ENCODE data around the gene CEACAM8. TPM values are rescaled to one million over a fixed set of nuclear protein-coding genes. Genes with fewer than 3 reads are reported as not detected.

The CEACAM8 gene
- total RNA-seq, 2 experiments from 2014 or later: not detected

GRCh38 chr19:42606660-42607351 is 12.1 kb upstream of the CEACAM8 start:
- peak; percentile 62 for DNase-seq
- peaks cover 18% of the 10 kb centered on the region for H3K27me3 Mint-ChIP-seq
- POLR2A ChIA-PET: interaction anchor here (0.6 kb wide), 1 partner anchor 20 kb away, joined by 3 read pairs; no protein-coding TSS in a partner anchor
- no peaks in the 10 kb centered on the region for H3K9me3 Mint-ChIP-seq
- H3K4me3 Mint-ChIP-seq: no peak overlapping the region
- no peaks in the 10 kb centered on the region for H3K4me1 Mint-ChIP-seq
- H3K27ac Mint-ChIP-seq: no peak overlapping the region
- no peaks in the 10 kb centered on the region for H3K36me3 Mint-ChIP-seq (ENCODE audit: low read depth)
- CTCF ChIA-PET: interaction anchor here (1.0 to 2.8 kb wide), 6 partner anchors 9 to 108 kb away, joined by 3 to 12 read pairs (median 4); no protein-coding TSS in a partner anchor

DNA sequence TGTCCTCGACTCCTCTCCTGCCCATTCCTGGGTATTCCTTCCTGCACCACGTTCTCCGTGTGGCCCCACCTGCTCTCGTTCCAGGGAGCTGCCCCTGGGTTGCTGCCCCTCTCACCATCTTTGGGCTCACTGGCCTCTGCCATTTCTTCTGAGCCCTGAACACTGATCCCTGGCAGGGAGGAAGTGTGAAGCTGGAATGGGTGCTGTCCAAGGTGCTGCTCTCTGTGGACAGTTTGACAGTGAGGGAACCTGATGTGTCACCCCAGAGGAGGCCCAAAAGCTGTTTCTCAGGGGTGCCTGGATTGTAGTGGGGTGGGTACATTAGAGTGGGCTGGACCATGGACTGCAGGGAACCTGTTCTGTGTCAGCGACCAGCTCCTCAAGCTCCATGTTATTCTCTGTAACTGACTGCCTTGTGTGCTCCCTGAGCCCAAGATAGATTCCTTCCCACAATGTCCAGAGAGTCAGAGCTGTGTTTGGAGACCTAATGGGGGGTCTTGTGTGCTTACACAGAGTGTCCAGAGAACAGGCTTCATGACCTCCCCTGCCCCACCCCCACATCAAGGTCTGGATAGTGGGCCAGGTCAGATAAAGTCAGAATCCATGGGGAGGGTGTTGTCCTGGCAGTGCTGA is 7.2 kb upstream of the CEACAM8 start:
- no peak overlapping the region for H3K4me3 Mint-ChIP-seq
- H3K4me1 Mint-ChIP-seq: no peaks in the 10 kb centered on the region
- H3K27me3 Mint-ChIP-seq: peaks cover 32% of the 10 kb centered on the region
- ChIA-PET POLR2A (interaction anchor here (1.6 kb wide), 1 partner anchor 27 kb away, joined by 3 read pairs; no protein-coding TSS in a partner anchor), CTCF (no interaction called here)
- no peaks in the 10 kb centered on the region for H3K9me3 Mint-ChIP-seq
- DNase-seq: peak; percentile 52
- no peak overlapping the region for H3K27ac Mint-ChIP-seq
- H3K36me3 Mint-ChIP-seq (ENCODE audit: low read depth): no peaks in the 10 kb centered on the region

DNA sequence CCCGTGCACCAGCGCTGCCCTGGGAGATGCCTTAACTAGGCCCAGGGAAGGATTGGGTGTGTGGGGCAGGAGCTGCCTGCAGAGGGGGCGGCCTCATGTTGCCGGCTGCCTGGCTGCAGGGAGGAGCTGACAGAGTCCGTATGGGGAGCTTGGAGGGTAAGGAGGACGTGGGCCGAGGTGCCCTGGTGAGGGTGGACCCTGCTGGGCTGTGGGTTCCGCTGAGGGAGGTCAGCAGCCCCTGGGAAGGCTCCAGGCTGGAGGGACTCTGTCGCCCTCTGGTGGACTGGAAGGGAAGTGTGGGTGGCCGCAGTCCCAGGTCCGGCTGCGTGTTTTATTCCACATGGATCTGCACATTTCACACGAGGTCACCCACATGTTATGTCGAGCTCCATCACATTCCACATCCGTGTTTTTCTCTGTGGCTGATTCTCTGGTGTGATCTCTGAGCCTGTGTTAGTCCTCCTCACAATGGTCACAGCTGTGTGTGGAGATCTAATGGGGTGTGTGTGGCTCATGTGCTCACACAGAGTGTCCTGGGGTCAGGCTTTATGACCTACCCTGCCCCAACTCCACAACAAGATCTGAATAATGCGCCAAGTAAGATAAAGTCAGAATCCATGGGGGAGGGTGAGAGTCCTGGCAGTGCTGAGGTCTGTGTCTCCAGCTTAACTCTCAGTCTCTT is 1.8 kb upstream of the CEACAM8 start:
- POLR2A ChIA-PET: no interaction called here
- peak; percentile 41 for DNase-seq
- H3K36me3 Mint-ChIP-seq (ENCODE audit: low read depth): no peaks in the 10 kb centered on the region
- CTCF ChIA-PET: interaction anchor here (0.6 to 3.2 kb wide), 15 partner anchors 10 to 770 kb away, joined by 3 to 20 read pairs (median 5); partner anchors contain the start of gene CEACAM1
- H3K4me3 Mint-ChIP-seq: no peak overlapping the region
- no peak overlapping the region for H3K27ac Mint-ChIP-seq
- H3K27me3 Mint-ChIP-seq: peaks cover 27% of the 10 kb centered on the region
- no peaks in the 10 kb centered on the region for H3K4me1 Mint-ChIP-seq
- H3K9me3 Mint-ChIP-seq: no peaks in the 10 kb centered on the region

- Mint-ChIP-seq H3K4me1 (no peaks in the 10 kb centered on the region), H3K4me3 (no peak overlapping the region), H3K9me3 (no peaks in the 10 kb centered on the region), H3K27ac (no peak overlapping the region), H3K36me3 (ENCODE audit: low read depth) (no peaks in the 10 kb centered on the region), H3K27me3 (peaks cover 30% of the 10 kb centered on the region)
- CTCF ChIA-PET: interaction anchor here (1.2 to 3.2 kb wide), 10 partner anchors 10 to 157 kb away, joined by 3 to 20 read pairs (median 7); partner anchors contain the start of gene CEACAM1
- DNase-seq: no peak
- POLR2A ChIA-PET: no interaction called here
Observed at GRCh38 chr19:42595550-42596172, 937 bp upstream of the CEACAM8 start.

- H3K27me3 Mint-ChIP-seq: peaks cover 26% of the 10 kb centered on the region
- no peak overlapping the region for H3K4me3 Mint-ChIP-seq
- ChIA-PET POLR2A (no interaction called here), CTCF (no interaction called here)
- no peak overlapping the region for H3K27ac Mint-ChIP-seq
- H3K4me1 Mint-ChIP-seq: no peaks in the 10 kb centered on the region
- no peaks in the 10 kb centered on the region for H3K36me3 Mint-ChIP-seq (ENCODE audit: low read depth)
- no peaks in the 10 kb centered on the region for H3K9me3 Mint-ChIP-seq
- DNase-seq: no peak
Observed at GRCh38 chr19:42589792-42590191, 4.9 kb downstream of the CEACAM8 start.

- POLR2A ChIA-PET: no interaction called here
Observed at GRCh38 chr19:42584466-42584865, 10.3 kb downstream of the CEACAM8 start.

GRCh38 chr19:42577016-42577415 is 17.7 kb downstream of the CEACAM8 start:
- H3K4me1 Mint-ChIP-seq: no peaks in the 10 kb centered on the region
- CTCF ChIA-PET: no interaction called here
- peaks cover 34% of the 10 kb centered on the region for H3K27me3 Mint-ChIP-seq
- no peak overlapping the region for H3K4me3 Mint-ChIP-seq
- H3K36me3 Mint-ChIP-seq (ENCODE audit: low read depth): no peaks in the 10 kb centered on the region
- POLR2A ChIA-PET: no interaction called here
- DNase-seq: no peak
- no peak overlapping the region for H3K27ac Mint-ChIP-seq
- H3K9me3 Mint-ChIP-seq: no peaks in the 10 kb centered on the region

More at GRCh38 chr19:42584466-42584865, 10.3 kb downstream of the CEACAM8 start:
- H3K36me3 Mint-ChIP-seq (ENCODE audit: low read depth): no peaks in the 10 kb centered on the region
- no peaks in the 10 kb centered on the region for H3K4me1 Mint-ChIP-seq
- CTCF ChIA-PET: interaction anchor here (1.4 to 1.8 kb wide), 4 partner anchors 12 to 143 kb away, joined by 3 to 8 read pairs (median 4); no protein-coding TSS in a partner anchor
- DNase-seq: no peak
- peaks cover 37% of the 10 kb centered on the region for H3K27me3 Mint-ChIP-seq
- H3K4me3 Mint-ChIP-seq: no peak overlapping the region
- no peaks in the 10 kb centered on the region for H3K9me3 Mint-ChIP-seq
- H3K27ac Mint-ChIP-seq: no peak overlapping the region

GRCh38 chr19:42576241-42576640 is 18.5 kb downstream of the CEACAM8 start:
- Mint-ChIP-seq H3K4me3 (no peak overlapping the region), H3K36me3 (ENCODE audit: low read depth) (no peaks in the 10 kb centered on the region), H3K9me3 (no peaks in the 10 kb centered on the region), H3K27me3 (peaks cover 34% of the 10 kb centered on the region), H3K4me1 (no peaks in the 10 kb centered on the region), H3K27ac (no peak overlapping the region)
- DNase-seq: no peak
- POLR2A ChIA-PET: no interaction called here
- CTCF ChIA-PET: no interaction called here

DNA sequence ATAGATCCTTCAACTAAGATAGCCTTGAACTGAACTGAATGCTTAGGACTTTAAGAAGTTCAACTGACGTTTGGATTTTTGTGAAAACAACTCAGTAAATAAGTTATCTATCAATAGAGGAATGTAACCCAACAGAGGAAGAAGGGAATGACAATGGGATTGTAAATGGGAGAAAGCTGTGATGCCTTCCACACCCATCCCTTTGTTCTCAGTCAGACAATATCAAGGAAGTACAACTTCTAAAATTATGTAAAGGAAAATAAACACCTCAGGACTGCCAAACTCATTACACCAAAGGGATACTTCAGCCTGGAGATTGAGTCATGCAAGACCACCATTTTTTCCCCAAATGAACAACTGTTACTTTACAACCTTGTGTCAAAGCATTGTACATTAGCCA is 21.1 kb downstream of the CEACAM8 start:
- no peaks in the 10 kb centered on the region for H3K36me3 Mint-ChIP-seq (ENCODE audit: low read depth)
- peaks cover 23% of the 10 kb centered on the region for H3K27me3 Mint-ChIP-seq
- DNase-seq: no peak
- POLR2A ChIA-PET: no interaction called here
- no peak overlapping the region for H3K27ac Mint-ChIP-seq
- H3K4me1 Mint-ChIP-seq: no peaks in the 10 kb centered on the region
- CTCF ChIA-PET: interaction anchor here (1.1 to 1.4 kb wide), 2 partner anchors 23 to 124 kb away, joined by 3 to 5 read pairs; no protein-coding TSS in a partner anchor
- H3K9me3 Mint-ChIP-seq: no peaks in the 10 kb centered on the region
- H3K4me3 Mint-ChIP-seq: no peak overlapping the region

DNA sequence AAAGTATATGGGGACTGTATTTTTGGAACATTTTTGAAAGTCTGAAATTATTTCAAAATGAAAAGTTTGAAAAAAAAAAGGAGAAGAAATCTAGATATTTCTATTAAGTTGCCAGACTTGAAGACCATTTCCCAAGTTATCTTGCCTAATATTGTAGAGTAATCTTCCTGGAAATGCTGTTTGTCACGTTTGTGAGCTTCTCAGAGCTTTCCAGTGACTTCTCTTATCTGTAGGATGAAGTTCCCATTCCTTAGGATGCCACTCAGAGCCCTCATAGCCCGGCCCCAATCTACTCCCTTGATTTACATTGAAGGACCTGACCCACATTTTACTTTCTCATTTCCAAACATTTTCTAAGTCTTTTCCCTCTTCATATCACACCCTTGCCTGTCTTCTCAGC is 23.6 kb downstream of the CEACAM8 start:
- ChIA-PET CTCF (no interaction called here), POLR2A (no interaction called here)
- H3K27me3 Mint-ChIP-seq: peaks cover 23% of the 10 kb centered on the region
- H3K9me3 Mint-ChIP-seq: no peaks in the 10 kb centered on the region
- no peak for DNase-seq
- H3K4me3 Mint-ChIP-seq: no peak overlapping the region
- no peak overlapping the region for H3K27ac Mint-ChIP-seq
- H3K4me1 Mint-ChIP-seq: peaks cover 6% of the 10 kb centered on the region
- no peaks in the 10 kb centered on the region for H3K36me3 Mint-ChIP-seq (ENCODE audit: low read depth)

DNA sequence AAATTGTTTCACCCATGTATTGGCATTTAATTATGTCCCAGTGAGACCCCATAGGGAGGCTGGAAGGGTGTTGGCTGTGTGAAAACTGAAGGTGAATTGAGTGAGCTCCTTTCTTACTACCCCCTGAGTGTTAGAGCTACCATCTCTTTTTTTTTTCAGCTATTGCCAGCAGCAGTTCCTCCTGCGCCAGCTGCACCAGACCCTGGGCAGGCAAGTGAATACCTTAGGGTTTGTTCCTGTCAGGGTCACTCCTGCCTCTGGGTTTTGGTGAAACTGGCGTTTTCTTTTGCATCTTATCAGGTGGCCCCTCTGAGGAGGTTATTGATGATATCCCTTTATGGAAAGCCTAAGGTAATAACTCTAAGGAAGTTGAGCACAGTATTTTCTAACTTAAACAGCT is 25.5 kb downstream of the CEACAM8 start:
- Mint-ChIP-seq H3K9me3 (no peaks in the 10 kb centered on the region), H3K27ac (no peak overlapping the region), H3K27me3 (peaks cover 17% of the 10 kb centered on the region), H3K4me3 (no peak overlapping the region), H3K4me1 (peaks cover 6% of the 10 kb centered on the region), H3K36me3 (ENCODE audit: low read depth) (no peaks in the 10 kb centered on the region)
- CTCF ChIA-PET: interaction anchor here (4.3 kb wide), 1 partner anchor 27 kb away, joined by 20 read pairs; the partner anchor contains the start of gene CEACAM8
- DNase-seq: no peak
- POLR2A ChIA-PET: no interaction called here

DNA sequence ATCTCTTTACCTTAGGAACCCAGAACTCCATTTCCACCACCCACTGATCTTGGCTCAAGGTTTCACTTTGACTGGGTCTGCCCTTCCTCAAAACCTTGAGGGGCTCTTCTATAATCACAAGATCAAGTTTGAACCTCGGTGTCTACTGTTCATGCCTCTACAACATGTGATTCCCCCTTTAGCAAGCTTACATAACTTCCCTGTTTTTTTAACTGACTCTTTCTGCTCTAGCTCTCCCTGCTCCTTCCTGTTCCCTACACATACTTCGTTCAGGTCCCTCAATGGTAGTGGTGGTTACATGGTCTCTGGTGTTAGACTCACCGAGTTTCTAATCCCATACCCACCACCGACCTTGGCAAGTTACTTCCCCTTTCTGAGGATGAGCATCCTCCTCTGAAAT is 26.7 kb downstream of the CEACAM8 start:
- Mint-ChIP-seq H3K36me3 (ENCODE audit: low read depth) (no peaks in the 10 kb centered on the region), H3K4me3 (no peak overlapping the region), H3K27ac (no peak overlapping the region), H3K9me3 (no peaks in the 10 kb centered on the region), H3K4me1 (peaks cover 6% of the 10 kb centered on the region), H3K27me3 (peaks cover 16% of the 10 kb centered on the region)
- CTCF ChIA-PET: interaction anchor here (4.3 kb wide), 1 partner anchor 28 kb away, joined by 20 read pairs; the partner anchor contains the start of gene CEACAM8
- no peak for DNase-seq
- POLR2A ChIA-PET: no interaction called here

GRCh38 chr19:42567567-42567966 is 27.2 kb downstream of the CEACAM8 start:
- POLR2A ChIA-PET: no interaction called here
- Mint-ChIP-seq H3K9me3 (no peaks in the 10 kb centered on the region), H3K4me3 (no peak overlapping the region), H3K27me3 (peaks cover 16% of the 10 kb centered on the region), H3K27ac (no peak overlapping the region), H3K4me1 (peaks cover 6% of the 10 kb centered on the region), H3K36me3 (ENCODE audit: low read depth) (no peaks in the 10 kb centered on the region)
- no peak for DNase-seq
- CTCF ChIA-PET: interaction anchor here (1.6 to 4.3 kb wide), 2 partner anchors 29 to 101 kb away, joined by 3 to 20 read pairs; partner anchors contain the start of gene CEACAM8

All from activated CD4-positive, alpha-beta memory T cell treated with anti-CD3 and anti-CD28 coated beads, Interleukin-2, amount 10 ng/mL, durations not matched to agents 7 days and 5 days (primary cell).